Tibial artery (tissue), 4 donors: ENCODE measurements around the gene SCN7A.

Source experiments
- DNase-seq, 2 donors: peaks; one replicate each; pipeline ENCODE4 v3.0.0-alpha.2; 2019
- H3K27ac ChIP-seq, 2 donors: fragments of 200-600 bp; sonication (generic) in 1 of 2; 1 replicate in 1 of 2; 2 replicates in 1 of 2; pipeline ENCODE4 v1.5.1; 2018 to 2019; ENCODE audit warnings: mild to moderate bottlenecking in 1 of 2
- H3K27me3 ChIP-seq, 2 donors: fragments of 200-600 bp; sonication (generic) in 1 of 2; one replicate each; pipeline versions ENCODE4 v1.5.1 to v1.6.0; 2016 to 2019
- H3K36me3 ChIP-seq, 3 donors: fragments of 200-600 bp; sonication (generic) in 2 of 3; one replicate each; pipeline ENCODE4 v1.5.1; 2016 to 2019; ENCODE audit warnings: mild to moderate bottlenecking in 2 of 3
- H3K4me1 ChIP-seq, 4 donors: fragments of 200-600 bp; sonication (generic) in 2 of 4; 1 replicate in 3 of 4; 2 replicates in 1 of 4; pipeline ENCODE4 v1.5.1; 2016 to 2019
- H3K4me3 ChIP-seq, 2 donors: fragments of 200-600 bp; sonication (generic) in 1 of 2; 1 replicate in 1 of 2; 2 replicates in 1 of 2; pipeline ENCODE4 v1.5.1; 2018 to 2019; ENCODE audit warnings: mild to moderate bottlenecking in 2 of 2
- H3K9me3 ChIP-seq, 3 donors: fragments of 200-600 bp; sonication (generic) in 1 of 3; one replicate each; pipeline ENCODE4 v1.5.1; 2016 to 2019
- CTCF ChIP-seq, 2 experiments: fragments of 200-600 bp in 1 of 2; fragments of 450-650 bp in 1 of 2; IDR thresholded peaks; one replicate each; pipeline ENCODE4 v1.5.1; 2017 to 2019; ENCODE audit warnings: antibody characterized with exemption in 2 of 2, mild to moderate bottlenecking in 1 of 2, moderate library complexity in 1 of 2
- intact Hi-C: fragments of 100-400 bp; cut with DNase I; formaldehyde crosslinking; loops from one replicate; pipeline ENCODE4 v1.15.0; 2023; ENCODE audit warnings: low total_unique reads

SCN7A gene

GRCh38 chr2:166357068-166357949 lies 136.7 kb downstream of the SCN7A start:
- Histone ChIP-seq H3K4me1 (no peaks in the 10 kb centered on the region), H3K27ac (no peak overlapping the region), H3K9me3 (no peaks in the 10 kb centered on the region), H3K36me3 (no peaks in the 10 kb centered on the region), H3K4me3 (no peak overlapping the region), H3K27me3 (no peaks in the 10 kb centered on the region)
- no peak for DNase-seq
- intact Hi-C loops, result no loop called here
- no peak for TF ChIP-seq CTCF (IDR thresholded peaks at IDR 0.05)
